ENCODE measurements around the gene RABGAP1.

GRCh38 chr9:122939601-122940000 is 1.2 kb upstream of the RABGAP1 start:
- no peak for TF ChIP-seq POLR2AphosphoS5 (IDR thresholded peaks at IDR 0.05; ENCODE audit: borderline replicate concordance, low read depth, low read length)
- TF ChIP-seq FOXP2 (optimal IDR thresholded peaks at IDR 0.05; ENCODE audit: control extremely low read depth, extremely low read length, insufficient read depth): no peak
